HepG2 (cell line): Measurements from ENCODE around the gene BUB1B. TPM values are rescaled to one million over a fixed set of nuclear protein-coding genes. Genes with fewer than 3 reads are reported as not detected.
"Not testable (repeated sequence)": the region's sequence is repeated elsewhere in the genome, so short reads cannot be mapped to it uniquely, and the experiment has no call there.

Experiments
- ATAC-seq: fragments of 200-7000 bp; cut with Tn5 transposase; 3 replicates; pipeline ENCODE4 v1.9.1; 2020; ENCODE audit warnings: mild to moderate bottlenecking, moderate library complexity
- BruUV-seq: library from RNA; stranded (reverse); fragments of 400-500 nt; replicated peaks from 2 replicates; lab custom pipeline; 2021; lab: Mats Ljungman, UMichigan
- CTCF ChIA-PET: fragments of 300-600 bp; formaldehyde crosslinking; extraction: SDS; loops from one replicate; lab custom pipeline; 2021; ENCODE audit warnings: low total read pairs, inconsistent platforms, low intra/inter-chr PET ratio; lab: Yijun Ruan, JAX
- POLR2A ChIA-PET: fragments of 350-600 bp; sonication (Branson Sonifier 250); formaldehyde crosslinking; loops from one replicate; lab custom pipeline; 2020; ENCODE audit warnings: antibody characterized with exemption, inconsistent platforms; lab: Yijun Ruan, JAX
- DNase-seq: peaks from one replicate; pipeline ENCODE4 v3.0.0-alpha.2; 2015; ENCODE audit warnings: low spot score
- FAIRE-seq: peaks from 3 replicates; lab custom pipeline; 2011; peaks lifted over from hg19 to GRCh38; lab: Jason Lieb, UNC
- H2AFZ ChIP-seq: one replicate; pipeline ENCODE4 v1.6.1; 2011; ENCODE audit warnings: low read length, inconsistent platforms
- H3K27ac ChIP-seq: fragments of 300-600 bp; 3 replicates; pipeline ENCODE4 v1.8.0; 2011; ENCODE audit warnings: mixed run types, mild to moderate bottlenecking, mixed read lengths, low read length, inconsistent platforms; ENCODE audit not compliant: insufficient read depth; ENCODE audit errors: extremely low read length
- H3K27me3 ChIP-seq, 2 experiments: fragments of 200-600 bp in 1 of 2; 2 replicates in 1 of 2; 3 replicates in 1 of 2; pipeline versions ENCODE4 v1.6.0 to v1.8.0; 2011; ENCODE audit warnings: low read length in 2 of 2, mild to moderate bottlenecking in 2 of 2, moderate library complexity in 2 of 2, inconsistent platforms in 1 of 2; ENCODE audit not compliant: insufficient read depth in 2 of 2, control insufficient read depth in 1 of 2
- H3K36me3 ChIP-seq, 2 experiments: fragments of 200-600 bp in 1 of 2; replicated peaks in 1 of 2; 2 replicates in 1 of 2; 3 replicates in 1 of 2; pipeline versions ENCODE4 v1.5.1 to v1.8.0; 2011; ENCODE audit warnings: low read length in 2 of 2, inconsistent platforms in 1 of 2; ENCODE audit not compliant: insufficient read depth in 2 of 2, control insufficient read depth in 1 of 2
- H3K4me1 ChIP-seq: 2 replicates; pipeline ENCODE4 v1.5.1; 2012; ENCODE audit warnings: low read length, inconsistent platforms; ENCODE audit not compliant: insufficient read depth
- H3K4me2 ChIP-seq: 2 replicates; pipeline ENCODE4 v1.6.0; 2011; ENCODE audit warnings: low read depth, low read length, inconsistent platforms
- H3K4me3 ChIP-seq, 3 experiments: fragments of 200-600 bp in 1 of 3; sonication (generic), shearing (Covaris generic) in 1 of 3; replicated peaks in 1 of 3; 2 replicates each; pipeline ENCODE4 v1.5.1; 2011 to 2016; ENCODE audit warnings: low read length in 3 of 3, inconsistent platforms in 2 of 3, low read depth in 2 of 3, mild to moderate bottlenecking in 2 of 3, control low read depth in 1 of 3, mixed read lengths in 1 of 3; ENCODE audit not compliant: insufficient read depth in 1 of 3
- H3K79me2 ChIP-seq: one replicate; pipeline ENCODE4 v1.6.1; 2011; ENCODE audit warnings: low read length, inconsistent platforms; ENCODE audit not compliant: insufficient read depth
- H3K9ac ChIP-seq: 2 replicates; pipeline ENCODE4 v1.6.0; 2011; ENCODE audit warnings: mild to moderate bottlenecking, low read depth, low read length, inconsistent platforms; ENCODE audit not compliant: insufficient read depth
- H3K9me3 ChIP-seq: 2 replicates; pipeline ENCODE4 v1.5.1; 2012; ENCODE audit warnings: mild to moderate bottlenecking, low read length
- H4K20me1 ChIP-seq: 2 replicates; pipeline ENCODE4 v1.6.0; 2011; ENCODE audit warnings: inconsistent platforms, mild to moderate bottlenecking, low read length, moderate library complexity; ENCODE audit not compliant: insufficient read depth
- BCL6 ChIP-seq: IDR thresholded peaks from 2 replicates; pipeline ENCODE4 v1.6.1; 2016; ENCODE audit warnings: missing genetic modification reagents, missing compliant biosample characterization
- CENPX ChIP-seq: sonication (generic); formaldehyde crosslinking; IDR thresholded peaks from 2 replicates; pipeline ENCODE4 v1.9.0; 2021; ENCODE audit warnings: mild to moderate bottlenecking, missing genetic modification reagents, moderate library complexity
- DMAP1 ChIP-seq: IDR thresholded peaks from 2 replicates; pipeline ENCODE4 v1.6.1; 2016
- EHMT2 ChIP-seq: fragments of 200-600 bp; sonication (generic); IDR thresholded peaks from 2 replicates; pipeline ENCODE4 v1.7.0; 2017; ENCODE audit warnings: antibody characterized with exemption, low read depth, low read length, borderline replicate concordance
- HOXA7 ChIP-seq: sonication (generic); formaldehyde crosslinking; IDR thresholded peaks from 2 replicates; pipeline ENCODE4 v1.8.1; 2022; ENCODE audit warnings: mild to moderate bottlenecking, missing genetic modification reagents, moderate library complexity
- NR2F1 ChIP-seq, 2 experiments: fragments of 450-650 bp in 1 of 2; formaldehyde crosslinking in 1 of 2; IDR thresholded peaks; 2 replicates each; pipeline versions ENCODE4 v1.5.0 to v1.6.1; 2016 to 2020; ENCODE audit warnings: mild to moderate bottlenecking in 1 of 2, missing compliant biosample characterization in 1 of 2, missing genetic modification reagents in 1 of 2, moderate library complexity in 1 of 2
- ZBTB2 ChIP-seq: sonication (generic); formaldehyde crosslinking; IDR thresholded peaks from 2 replicates; pipeline ENCODE4 v1.8.0; 2022; ENCODE audit warnings: low read depth, missing genetic modification reagents
- ZNF143 ChIP-seq: sonication (generic); formaldehyde crosslinking; IDR thresholded peaks from 2 replicates; pipeline ENCODE4 v1.4.0; 2020; ENCODE audit warnings: missing genetic modification reagents
- ZNF281 ChIP-seq: sonication (generic); formaldehyde crosslinking; IDR thresholded peaks from 2 replicates; pipeline ENCODE4 v1.4.0; 2020; ENCODE audit warnings: missing genetic modification reagents, borderline replicate concordance
- ZNF713 ChIP-seq: sonication (generic); formaldehyde crosslinking; IDR thresholded peaks from 2 replicates; pipeline ENCODE4 v1.4.0; 2020; ENCODE audit warnings: mild to moderate bottlenecking, missing genetic modification reagents
- ZNF782 ChIP-seq: sonication (generic); formaldehyde crosslinking; IDR thresholded peaks from 2 replicates; pipeline ENCODE4 v1.4.0; 2020; ENCODE audit warnings: missing genetic modification reagents, mild to moderate bottlenecking, borderline replicate concordance
- ZNF839 ChIP-seq: sonication (generic); formaldehyde crosslinking; IDR thresholded peaks from 2 replicates; pipeline ENCODE4 v1.4.0; 2020; ENCODE audit warnings: missing genetic modification reagents, mild to moderate bottlenecking, borderline replicate concordance
- WGBS: methylation state at CpG from one replicate; pipeline ENCODE4 v1.1.6; 2017; ENCODE audit warnings: low lambda C conversion rate; 5-methylcytosine and 5-hydroxymethylcytosine counted together
- in situ Hi-C: cut with HindIII; loops from 2 replicates; pipeline ENCODE4 v1.10.0; 2017; ENCODE audit warnings: low pct_unique_long_range_greater_than_20kb; ENCODE audit not compliant: extremely low pct_ligation_motif_present
- intact Hi-C: fragments of 100-400 bp; cut with micrococcal nuclease; formaldehyde crosslinking; loops from one replicate; pipeline ENCODE4 v1.10.0; 2022; ENCODE audit not compliant: unreplicated experiment
- polyA plus RNA-seq, 8 experiments: library from polyadenylated mRNA; depleted of rRNA in 3 of 8; stranded (reverse) in 7 of 8; unstranded in 1 of 8; fragments of >200 nt; fragmentation: Illumina TruSeq in 4 of 8; extraction: Trizol in 4 of 8; gene quantifications; 2 replicates each; pipeline versions ENCODE4 v1.2.1 to v1.2.3, GENCODE V29; 2011 to 2016; ENCODE audit warnings: low read depth in 4 of 8, missing spikeins in 1 of 8, mixed read lengths in 1 of 8; ENCODE audit not compliant: insufficient read depth in 1 of 8
- total RNA-seq, 5 experiments: library from RNA; depleted of rRNA; stranded (reverse); fragments of >200 nt; fragmentation: Illumina TruSeq; extraction: Trizol; gene quantifications; 2 replicates each; pipeline ENCODE4 v1.2.3, GENCODE V29; 2016; ENCODE audit warnings: low read depth in 1 of 5

The BUB1B gene
- total and polyA plus RNA-seq, 2 of the 13 experiments (the other 11 are each of a cell fraction or from before 2014, with no cell fraction given), result 26.2 to 63.5 TPM

GRCh38 chr15:40114218-40114617 lies 46.7 kb upstream of the BUB1B start (continued):
- no peak for TF ChIP-seq ZBTB2 (CRISPR knock-in tag)

GRCh38 chr15:40115106-40115505 lies 45.8 kb upstream of the BUB1B start:
- H3K27me3 ChIP-seq, DNase-seq, H3K4me3 ChIP-seq, in situ Hi-C loops, CTCF ChIA-PET, BruUV-seq, H4K20me1 ChIP-seq, H3K4me2 ChIP-seq, H3K27ac ChIP-seq, intact Hi-C loops, H3K79me2 ChIP-seq, H2AFZ ChIP-seq, H3K9ac ChIP-seq, FAIRE-seq, H3K36me3 ChIP-seq, H3K9me3 ChIP-seq, ATAC-seq: not testable (repeated sequence)
- WGBS, result 85% methylated on average over 14 of the region's 14 CpGs
- H3K4me1 ChIP-seq, result peaks cover 44% of the 10 kb centered on the region
- POLR2A ChIA-PET, result interaction anchor here (1.0 to 14.1 kb wide), 3 partner anchors 8 to 33 kb away, joined by 3 to 371 read pairs (median 4); no protein-coding TSS in a partner anchor

GRCh38 chr15:40115670-40116093 lies 45.2 kb upstream of the BUB1B start:
- FAIRE-seq, result peak; percentile 65
- Histone ChIP-seq H3K27ac (no peak overlapping the region), H3K4me1 (peaks cover 39% of the 10 kb centered on the region), H3K27me3 (no peaks in the 10 kb centered on the region), H4K20me1 (no peaks in the 10 kb centered on the region), H3K36me3 (no peaks in the 10 kb centered on the region), H3K4me3 (peak overlapping the region in 1 of 3 experiments; percentile 27; a peak in 1 of 6 replicates), H3K4me2 (peak overlapping the region; percentile 52), H3K79me2 (no peaks in the 10 kb centered on the region), H3K9me3 (no peaks in the 10 kb centered on the region), H2AFZ (no peak overlapping the region), H3K9ac (no peak overlapping the region)
- in situ Hi-C loops (no loop called here), intact Hi-C loops (no loop called here)
- WGBS, result 4% methylated on average over 8 of the region's 8 CpGs
- CTCF ChIA-PET, result no interaction called here
- peak; percentile 74 for ATAC-seq
- no TSS peak for BruUV-seq
- POLR2A ChIA-PET, result interaction anchor here (1.0 to 14.1 kb wide), 3 partner anchors 8 to 34 kb away, joined by 3 to 371 read pairs (median 4); no protein-coding TSS in a partner anchor
- DNase-seq, result peak; percentile 54
- TF ChIP-seq CENPX (CRISPR knock-in tag) (no peak), EHMT2 (no peak), ZNF839 (CRISPR knock-in tag) (no peak), ZNF143 (CRISPR knock-in tag) (no peak; the same call in 1 of the 2 replicates), NR2F1 (CRISPR knock-in tag; IDR thresholded peaks at IDR 0.05) (peak in 1 of 2 experiments; percentile 73; a peak in 2 of 4 replicates), ZNF281 (CRISPR knock-in tag) (peak; percentile 89), ZNF713 (CRISPR knock-in tag) (no peak), HOXA7 (CRISPR knock-in tag) (no peak), DMAP1 (CRISPR knock-in tag) (peak; percentile 46; the same call in 1 of the 2 replicates), ZNF782 (CRISPR knock-in tag) (no peak), BCL6 (CRISPR knock-in tag) (peak; percentile 40; the same call in 1 of the 2 replicates)
